Measurements from ENCODE around the gene POP4. TPM values are rescaled to one million over a fixed set of nuclear protein-coding genes. Genes with fewer than 3 reads are reported as not detected.

Gene POP4
- total RNA-seq, 4 donors from 2014 or later: 6.4 to 59.7 (median 38.7) TPM

DNA sequence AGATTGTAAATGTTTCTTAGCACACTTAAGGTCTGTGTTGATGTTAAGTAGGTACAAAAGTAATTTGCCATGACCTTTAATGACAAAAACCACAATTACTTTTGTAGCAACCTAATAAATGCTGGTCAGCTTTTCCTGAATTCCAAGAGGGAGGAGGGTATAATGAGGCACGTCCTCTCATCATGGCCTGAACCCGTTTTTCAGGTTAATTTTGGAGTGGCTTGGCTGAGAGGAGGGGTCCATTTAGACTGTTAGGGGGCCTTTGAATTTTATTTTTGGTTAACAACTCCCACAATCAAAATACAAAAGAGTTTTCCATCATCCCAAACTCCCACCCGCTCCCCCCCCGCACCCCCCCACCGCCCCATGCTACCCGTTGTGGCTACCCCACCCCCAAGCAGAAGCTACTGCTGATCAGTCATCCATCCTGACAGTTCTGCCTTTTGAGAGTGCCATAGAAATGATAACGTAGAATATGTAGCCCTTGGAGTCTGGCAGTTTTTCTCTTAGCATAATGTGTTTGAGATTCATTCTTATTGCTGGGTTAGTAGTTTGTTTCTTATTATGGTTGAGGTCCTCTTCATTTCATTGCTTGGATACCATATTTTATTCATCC, 44.8 kb downstream of the POP4 start:
- intact Hi-C loops (cut with DNase I; ENCODE audit: low total_unique reads): no loop called here
- TF ChIP-seq CTCF (IDR thresholded peaks at IDR 0.05) (no peak), POLR2A (IDR thresholded peaks at IDR 0.05) (no peak), EP300 (IDR thresholded peaks at IDR 0.05; ENCODE audit: low read depth) (no peak), POLR2AphosphoS5 (IDR thresholded peaks at IDR 0.05) (no peak)
- WGBS, 2 donors (ENCODE audit: low coverage in 1 of 2): 48 to 60% methylated on average over 7 of the region's 7 CpGs
- H3K4me3 ChIP-seq: no peak overlapping the region
- H3K27ac ChIP-seq: no peak overlapping the region
- in situ Hi-C loops (cut with MboI; ENCODE audit: low pct_ligation_motif_present in 1 of 4, low pct_unique_long_range_greater_than_20kb in 1 of 4, low sequenced_read_pairs in 3 of 4): no loop called here
- no peaks in the 10 kb centered on the region for H3K9me3 ChIP-seq
- peaks cover 0 to 3% (median 0%) of the 10 kb centered on the region in 4 donors for H3K4me1 ChIP-seq
- no peak for DNase-seq
- H3K27me3 ChIP-seq: peaks cover 9% of the 10 kb centered on the region
- no peaks in the 10 kb centered on the region for H3K36me3 ChIP-seq

GRCh38 chr19:29651622-29652394, 45.7 kb downstream of the POP4 start:
- no peaks in the 10 kb centered on the region for H3K9me3 ChIP-seq
- no peaks in the 10 kb centered on the region for H3K4me1 ChIP-seq
- in situ Hi-C loops (cut with MboI; ENCODE audit: low pct_ligation_motif_present in 1 of 4, low pct_unique_long_range_greater_than_20kb in 1 of 4, low sequenced_read_pairs in 3 of 4) (no loop called here), intact Hi-C loops (cut with DNase I; ENCODE audit: low total_unique reads) (no loop called here)
- 81 to 83% methylated on average over 5 to 7 of the region's 7 CpGs for WGBS, 2 donors (ENCODE audit: low coverage in 1 of 2)
- H3K36me3 ChIP-seq: no peaks in the 10 kb centered on the region
- DNase-seq: no peak
- H3K4me3 ChIP-seq: no peak overlapping the region
- TF ChIP-seq EP300 (IDR thresholded peaks at IDR 0.05; ENCODE audit: low read depth) (no peak), CTCF (IDR thresholded peaks at IDR 0.05) (no peak), POLR2AphosphoS5 (IDR thresholded peaks at IDR 0.05) (no peak), POLR2A (IDR thresholded peaks at IDR 0.05) (no peak)
- H3K27me3 ChIP-seq: peaks cover 9% of the 10 kb centered on the region
- H3K27ac ChIP-seq: no peak overlapping the region

- in situ Hi-C loops (cut with MboI; ENCODE audit: low pct_ligation_motif_present in 1 of 4, low pct_unique_long_range_greater_than_20kb in 1 of 4, low sequenced_read_pairs in 3 of 4): no loop called here
- DNase-seq: no peak
- Histone ChIP-seq H3K27ac (no peak overlapping the region), H3K4me1 (no peaks in the 10 kb centered on the region), H3K9me3 (no peaks in the 10 kb centered on the region), H3K27me3 (peaks cover 9% of the 10 kb centered on the region), H3K36me3 (no peaks in the 10 kb centered on the region), H3K4me3 (no peak overlapping the region)
- intact Hi-C loops (cut with DNase I; ENCODE audit: low total_unique reads): no loop called here
- 82 to 100% methylated on average over 3 to 5 of the region's 5 CpGs for WGBS, 2 donors (ENCODE audit: low coverage in 1 of 2)
- TF ChIP-seq POLR2A (IDR thresholded peaks at IDR 0.05) (no peak), POLR2AphosphoS5 (IDR thresholded peaks at IDR 0.05) (no peak), EP300 (IDR thresholded peaks at IDR 0.05; ENCODE audit: low read depth) (no peak), CTCF (IDR thresholded peaks at IDR 0.05) (no peak)
Measured at GRCh38 chr19:29653398-29653797, 47.3 kb downstream of the POP4 start.

DNA sequence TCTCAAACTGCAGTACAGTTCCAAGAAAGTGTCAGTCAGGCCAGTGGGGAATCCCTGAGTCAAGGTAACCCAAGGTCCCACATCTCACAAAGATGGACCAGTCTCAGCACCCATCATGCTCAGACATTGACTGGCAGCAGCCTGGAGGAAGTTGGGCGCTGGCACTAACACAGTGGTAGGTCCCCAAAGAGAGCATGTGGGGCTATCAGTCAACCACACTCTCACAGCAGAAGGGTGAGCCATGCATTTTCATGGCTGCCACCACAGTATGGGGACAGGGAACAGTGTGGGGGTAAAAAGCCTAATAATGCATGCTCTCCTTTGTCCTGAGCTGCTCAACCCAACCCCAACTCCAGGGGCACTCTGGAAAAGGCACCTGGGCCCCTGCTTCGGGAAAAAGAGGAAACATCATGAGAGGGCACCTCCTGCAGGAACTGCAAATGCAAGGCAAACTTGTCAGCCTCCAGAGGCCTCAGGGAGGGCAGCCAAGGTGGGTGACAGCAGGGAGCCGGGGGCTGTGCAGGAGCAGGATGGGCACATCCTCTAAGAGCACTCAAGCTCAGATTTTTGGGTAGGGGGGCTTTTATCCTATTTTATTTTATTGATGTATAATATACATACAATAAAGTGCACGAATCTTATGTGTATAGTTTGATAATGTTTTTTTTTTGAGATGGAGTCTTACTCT, 49.7 kb downstream of the POP4 start:
- intact Hi-C loops (cut with DNase I; ENCODE audit: low total_unique reads): no loop called here
- Histone ChIP-seq H3K4me3 (no peak overlapping the region), H3K27ac (no peak overlapping the region), H3K36me3 (no peaks in the 10 kb centered on the region), H3K9me3 (no peaks in the 10 kb centered on the region), H3K27me3 (peaks cover 9% of the 10 kb centered on the region), H3K4me1 (no peaks in the 10 kb centered on the region)
- no peak for DNase-seq
- TF ChIP-seq POLR2A (IDR thresholded peaks at IDR 0.05): no peak
- 74% methylated on average over 4 of the region's 4 CpGs; no CpG with 5 or more reads in 1 of the 2 donors for WGBS, 2 donors (ENCODE audit: low coverage in 1 of 2)
- in situ Hi-C loops (cut with MboI; ENCODE audit: low pct_ligation_motif_present in 1 of 4, low pct_unique_long_range_greater_than_20kb in 1 of 4, low sequenced_read_pairs in 3 of 4): no loop called here

All from transverse colon (tissue), 4 donors.